Measurements from ENCODE around the gene TBC1D19. TPM values are rescaled to one million over a fixed set of nuclear protein-coding genes. Genes with fewer than 3 reads are reported as not detected.
A peak's percentile ranks its signal among the peaks of the same experiment; 100 is the strongest.
"Not testable (repeated sequence)": the region's sequence is repeated elsewhere in the genome, so short reads cannot be mapped to it uniquely, and the experiment has no call there.

The TBC1D19 gene
- polyA plus RNA-seq, 6 donors from 2014 or later, result 2.1 to 13.7 (median 3.7) TPM

- ATAC-seq (ENCODE audit: low read depth in 2 of 2), result no peak
- Mint-ChIP-seq H3K4me3 (no peak overlapping the region), H3K4me1 (peaks cover 0 to under 1% (median 0%) of the 10 kb centered on the region in 3 donors), H3K9me3 (no peaks in the 10 kb centered on the region), H3K27me3 (peaks cover 6 to 21% (median 13%) of the 10 kb centered on the region in 3 donors), H3K36me3 (no peaks in the 10 kb centered on the region), H3K27ac (no peak overlapping the region)
- no peak for DNase-seq
Observed at GRCh38 chr4:26577066-26577465, 6.8 kb upstream of the TBC1D19 start.

- H3K27ac Mint-ChIP-seq, result no peak overlapping the region
- DNase-seq (no peak), ATAC-seq (ENCODE audit: low read depth in 2 of 2) (no peak)
- H3K27me3 Mint-ChIP-seq, result peaks cover 6 to 21% (median 13%) of the 10 kb centered on the region in 3 donors
- H3K9me3 Mint-ChIP-seq, result no peaks in the 10 kb centered on the region
- peaks cover 13 to 17% (median 16%) of the 10 kb centered on the region in 3 donors for H3K4me1 Mint-ChIP-seq
- no peak overlapping the region for H3K4me3 Mint-ChIP-seq
- no peaks in the 10 kb centered on the region for H3K36me3 Mint-ChIP-seq
Observed at GRCh38 chr4:26579169-26579568, 4.7 kb upstream of the TBC1D19 start.

GRCh38 chr4:26581341-26581740 lies 2.5 kb upstream of the TBC1D19 start:
- peaks cover 19 to 32% (median 26%) of the 10 kb centered on the region in 3 donors for H3K4me1 Mint-ChIP-seq
- not testable (repeated sequence) for H3K27ac Mint-ChIP-seq; H3K9me3 Mint-ChIP-seq; H3K4me3 Mint-ChIP-seq; H3K36me3 Mint-ChIP-seq; DNase-seq; ATAC-seq (ENCODE audit: low read depth in 2 of 2)
- H3K27me3 Mint-ChIP-seq, result peaks cover 5 to 19% (median 13%) of the 10 kb centered on the region in 3 donors

- peak; percentile 65 to 69 for ATAC-seq (ENCODE audit: low read depth in 2 of 2)
- Mint-ChIP-seq H3K27ac (peak overlapping the region; percentile 68 to 99 (median 96)), H3K4me1 (peaks cover 19 to 32% (median 26%) of the 10 kb centered on the region in 3 donors), H3K36me3 (no peaks in the 10 kb centered on the region), H3K9me3 (no peaks in the 10 kb centered on the region), H3K4me3 (peak overlapping the region; percentile 93 to 98 (median 95)), H3K27me3 (peaks cover 0 to 4% (median 0%) of the 10 kb centered on the region in 3 donors)
- no peak for DNase-seq
Observed at GRCh38 chr4:26583538-26583864, 383 bp upstream of the TBC1D19 start.

- H3K27ac Mint-ChIP-seq, result peak overlapping the region; percentile 30 to 98 (median 86)
- DNase-seq, result no peak
- no peaks in the 10 kb centered on the region for H3K9me3 Mint-ChIP-seq
- ATAC-seq (ENCODE audit: low read depth in 2 of 2), result no peak
- no peaks in the 10 kb centered on the region for H3K36me3 Mint-ChIP-seq
- H3K4me3 Mint-ChIP-seq, result peak overlapping the region; percentile 93 to 98 (median 95)
- peaks cover 19 to 32% (median 26%) of the 10 kb centered on the region in 3 donors for H3K4me1 Mint-ChIP-seq
- H3K27me3 Mint-ChIP-seq, result peaks cover 0 to under 1% (median 0%) of the 10 kb centered on the region in 3 donors
Observed at GRCh38 chr4:26584725-26585124, 841 bp downstream of the TBC1D19 start.

- no peak overlapping the region for H3K4me3 Mint-ChIP-seq
- H3K36me3 Mint-ChIP-seq, result peaks cover 0 to 4% of the 10 kb centered on the region in 2 donors
- no peak for DNase-seq
Observed at GRCh38 chr4:26589705-26590104, 5.8 kb downstream of the TBC1D19 start.

GRCh38 chr4:26590639-26591038 lies 6.8 kb downstream of the TBC1D19 start:
- DNase-seq (no peak), ATAC-seq (ENCODE audit: low read depth in 2 of 2) (no peak)
- no peak overlapping the region for H3K27ac Mint-ChIP-seq
- H3K4me3 Mint-ChIP-seq, result no peak overlapping the region
- H3K36me3 Mint-ChIP-seq, result peaks cover 0 to 6% of the 10 kb centered on the region in 2 donors
- peaks cover 0 to 6% (median 0%) of the 10 kb centered on the region in 7 donors for H3K9me3 Mint-ChIP-seq
- no peaks in the 10 kb centered on the region for H3K27me3 Mint-ChIP-seq
- H3K4me1 Mint-ChIP-seq, result peaks cover 0 to 7% (median 6%) of the 10 kb centered on the region in 3 donors

More at GRCh38 chr4:26589705-26590104, 5.8 kb downstream of the TBC1D19 start:
- Mint-ChIP-seq H3K9me3 (peaks cover 0 to 4% (median 0%) of the 10 kb centered on the region in 7 donors), H3K4me1 (peaks cover 5 to 15% (median 7%) of the 10 kb centered on the region in 3 donors), H3K27ac (no peak overlapping the region), H3K27me3 (no peaks in the 10 kb centered on the region)
- ATAC-seq (ENCODE audit: low read depth in 2 of 2), result no peak

GRCh38 chr4:26593557-26593956 lies 9.7 kb downstream of the TBC1D19 start:
- not testable (repeated sequence) for H3K27ac Mint-ChIP-seq; H3K4me1 Mint-ChIP-seq; H3K9me3 Mint-ChIP-seq; H3K4me3 Mint-ChIP-seq; DNase-seq; ATAC-seq (ENCODE audit: low read depth in 2 of 2); H3K27me3 Mint-ChIP-seq; H3K36me3 Mint-ChIP-seq

- H3K27ac Mint-ChIP-seq, result peak overlapping the region in 1 of 6 donors; percentile 31
- peaks cover 0 to 8% (median 6%) of the 10 kb centered on the region in 3 donors for H3K4me1 Mint-ChIP-seq
- DNase-seq (no peak), ATAC-seq (ENCODE audit: low read depth in 2 of 2) (no peak)
- no peak overlapping the region for H3K4me3 Mint-ChIP-seq
- H3K27me3 Mint-ChIP-seq, result no peaks in the 10 kb centered on the region
- H3K36me3 Mint-ChIP-seq, result peaks cover 0 to 6% of the 10 kb centered on the region in 2 donors
- H3K9me3 Mint-ChIP-seq, result peaks cover 0 to 6% (median 0%) of the 10 kb centered on the region in 7 donors
Observed at GRCh38 chr4:26594371-26594770, 10.5 kb downstream of the TBC1D19 start.

GRCh38 chr4:26594778-26595177 lies 10.9 kb downstream of the TBC1D19 start:
- ATAC-seq (ENCODE audit: low read depth in 2 of 2), result no peak
- H3K27me3 Mint-ChIP-seq, result no peaks in the 10 kb centered on the region
- no peak for DNase-seq
- no peak overlapping the region for H3K4me3 Mint-ChIP-seq
- H3K9me3 Mint-ChIP-seq, result peaks cover 0 to 6% (median 0%) of the 10 kb centered on the region in 7 donors
- peaks cover 0 to 6% of the 10 kb centered on the region in 2 donors for H3K36me3 Mint-ChIP-seq
- peaks cover 0 to 8% (median 5%) of the 10 kb centered on the region in 3 donors for H3K4me1 Mint-ChIP-seq
- peak overlapping the region in 1 of 6 donors; percentile 31 for H3K27ac Mint-ChIP-seq

- H3K4me1 Mint-ChIP-seq, result peaks cover 0 to 7% (median 4%) of the 10 kb centered on the region in 3 donors
- no peaks in the 10 kb centered on the region for H3K27me3 Mint-ChIP-seq
- no peak for DNase-seq
- H3K9me3 Mint-ChIP-seq, result peaks cover 0 to 8% (median 6%) of the 10 kb centered on the region in 7 donors
- no peak overlapping the region for H3K4me3 Mint-ChIP-seq
- H3K27ac Mint-ChIP-seq, result no peak overlapping the region
- H3K36me3 Mint-ChIP-seq, result peaks cover 0 to 6% of the 10 kb centered on the region in 2 donors
- ATAC-seq (ENCODE audit: low read depth in 2 of 2), result no peak
Observed at GRCh38 chr4:26596843-26597242, 13.0 kb downstream of the TBC1D19 start.

- Mint-ChIP-seq H3K36me3 (peaks cover 0 to 2% of the 10 kb centered on the region in 2 donors), H3K27me3 (no peaks in the 10 kb centered on the region), H3K9me3 (peaks cover 0 to 8% (median 3%) of the 10 kb centered on the region in 7 donors), H3K4me3 (no peak overlapping the region), H3K4me1 (peaks cover 0 to 6% (median 4%) of the 10 kb centered on the region in 3 donors), H3K27ac (no peak overlapping the region)
- DNase-seq (no peak), ATAC-seq (ENCODE audit: low read depth in 2 of 2) (no peak)
Observed at GRCh38 chr4:26601204-26601603, 17.3 kb downstream of the TBC1D19 start.

- Mint-ChIP-seq H3K4me1 (peaks cover 10 to 31% (median 15%) of the 10 kb centered on the region in 3 donors), H3K27ac (peak overlapping the region in 1 of 6 donors; percentile 29)
- no peak for ATAC-seq (ENCODE audit: low read depth in 2 of 2)
Observed at GRCh38 chr4:26607776-26608175, 23.9 kb downstream of the TBC1D19 start.

GRCh38 chr4:26609391-26609790 lies 25.5 kb downstream of the TBC1D19 start:
- no peak for DNase-seq
- H3K4me3 Mint-ChIP-seq, result no peak overlapping the region
- H3K4me1 Mint-ChIP-seq, result peaks cover 13 to 31% (median 15%) of the 10 kb centered on the region in 3 donors

More at GRCh38 chr4:26607776-26608175, 23.9 kb downstream of the TBC1D19 start:
- Mint-ChIP-seq H3K4me3 (no peak overlapping the region), H3K27me3 (no peaks in the 10 kb centered on the region), H3K9me3 (peaks cover 0 to 1% (median 0%) of the 10 kb centered on the region in 7 donors), H3K36me3 (peaks cover 0 to 4% of the 10 kb centered on the region in 2 donors)
- DNase-seq, result no peak

More at GRCh38 chr4:26609391-26609790, 25.5 kb downstream of the TBC1D19 start:
- ATAC-seq (ENCODE audit: low read depth in 2 of 2), result no peak
- Mint-ChIP-seq H3K27ac (no peak overlapping the region), H3K36me3 (peaks cover 0 to 4% of the 10 kb centered on the region in 2 donors), H3K27me3 (no peaks in the 10 kb centered on the region), H3K9me3 (peaks cover 0 to under 1% (median 0%) of the 10 kb centered on the region in 7 donors)
